GM23338 (cell line): ENCODE data around the gene PPCS. TPM values are rescaled to one million over a fixed set of nuclear protein-coding genes. Genes with fewer than 3 reads are reported as not detected.
A peak's percentile ranks its signal among the peaks of the same experiment; 100 is the strongest.

ENCODE experiments used
- ATAC-seq: fragments of 200-7000 bp; cut with Tn5 transposase; 3 replicates; pipeline ENCODE4 v1.9.1; 2020
- DNase-seq: peaks from one replicate; pipeline ENCODE4 v3.0.0-alpha.2; 2015; ENCODE audit warnings: low spot score
- H2AFZ ChIP-seq: fragments of 200-600 bp; sonication (generic); 2 replicates; pipeline ENCODE4 v1.8.0; 2016; ENCODE audit warnings: antibody characterized with exemption, mild to moderate bottlenecking, moderate library complexity
- H3F3A ChIP-seq: fragments of 200-600 bp; sonication (generic); replicated peaks from 2 replicates; pipeline ENCODE4 v1.8.0; 2017; ENCODE audit warnings: antibody characterized with exemption, mixed run types, low read depth
- H3K27ac ChIP-seq: fragments of 200-600 bp; sonication (generic); 2 replicates; pipeline ENCODE4 v1.6.1; 2016; ENCODE audit warnings: low read depth
- H3K27me3 ChIP-seq: fragments of 200-600 bp; sonication (generic); 2 replicates; pipeline ENCODE4 v1.8.0; 2016; ENCODE audit warnings: mild to moderate bottlenecking, mixed run types, moderate library complexity; ENCODE audit not compliant: insufficient read depth
- H3K36me3 ChIP-seq: fragments of 200-600 bp; sonication (generic); 2 replicates; pipeline ENCODE4 v1.8.0; 2016; ENCODE audit warnings: mild to moderate bottlenecking; ENCODE audit not compliant: insufficient read depth
- H3K4me1 ChIP-seq: fragments of 200-600 bp; sonication (generic); 2 replicates; pipeline ENCODE4 v1.8.0; 2016; ENCODE audit warnings: mild to moderate bottlenecking, moderate library complexity; ENCODE audit not compliant: insufficient read depth
- H3K4me2 ChIP-seq: fragments of 200-600 bp; sonication (generic); 2 replicates; pipeline ENCODE4 v1.7.1; 2017; ENCODE audit warnings: mixed run types
- H3K4me3 ChIP-seq: fragments of 200-600 bp; sonication (generic); 2 replicates; pipeline ENCODE4 v1.6.1; 2016; ENCODE audit warnings: mixed run types
- H3K79me2 ChIP-seq: fragments of 200-600 bp; sonication (generic); replicated peaks from 2 replicates; pipeline ENCODE4 v1.8.0; 2017; ENCODE audit warnings: mild to moderate bottlenecking; ENCODE audit not compliant: insufficient read depth
- H3K9me2 ChIP-seq: fragments of 200-600 bp; sonication (generic); 2 replicates; pipeline ENCODE4 v1.8.0; 2017; ENCODE audit not compliant: insufficient read depth
- H4K20me1 ChIP-seq: fragments of 200-600 bp; sonication (generic); replicated peaks from 2 replicates; pipeline ENCODE4 v1.8.0; 2017; ENCODE audit warnings: mild to moderate bottlenecking; ENCODE audit not compliant: insufficient read depth
- H3K27ac Mint-ChIP-seq: 2 replicates; pipeline ENCODE4 v1.8.0; 2020; ENCODE audit warnings: inconsistent platforms, mild to moderate bottlenecking, moderate library complexity, mixed read lengths
- H3K27me3 Mint-ChIP-seq: 3 replicates; pipeline ENCODE4 v1.8.0; 2022; ENCODE audit warnings: low read depth, mild to moderate bottlenecking, moderate library complexity, mixed read lengths, inconsistent platforms; ENCODE audit not compliant: insufficient read depth, poor library complexity
- H3K36me3 Mint-ChIP-seq: 3 replicates; pipeline ENCODE4 v1.8.0; 2021; ENCODE audit warnings: low read depth, mild to moderate bottlenecking, inconsistent platforms, moderate library complexity, mixed read lengths
- H3K4me1 Mint-ChIP-seq: 3 replicates; pipeline ENCODE4 v1.8.0; 2020; ENCODE audit warnings: mild to moderate bottlenecking, inconsistent platforms, mixed read lengths
- H3K4me3 Mint-ChIP-seq: 3 replicates; pipeline ENCODE4 v1.8.0; 2021; ENCODE audit warnings: moderate library complexity, mild to moderate bottlenecking, inconsistent platforms, mixed read lengths
- H3K9me3 Mint-ChIP-seq: 3 replicates; pipeline ENCODE4 v1.8.0; 2020; ENCODE audit warnings: moderate library complexity, mild to moderate bottlenecking, inconsistent platforms, mixed read lengths
- CREB1 ChIP-seq: fragments of 250-450 bp; sonication (Bioruptor Pico); IDR thresholded peaks from 2 replicates; pipeline ENCODE4 v1.5.0; 2020; ENCODE audit warnings: low read depth, mild to moderate bottlenecking, moderate library complexity
- CTCF ChIP-seq, 2 experiments: fragments of 200-600 bp in 1 of 2; sonication (generic) in 1 of 2; conservative IDR thresholded peaks; 2 replicates each; pipeline versions ENCODE4 v1.5.1 to v1.6.1; 2016 to 2017; ENCODE audit warnings: antibody characterized with exemption in 2 of 2, low read depth in 2 of 2, mild to moderate bottlenecking in 2 of 2, moderate library complexity in 1 of 2
- ETS1 ChIP-seq: IDR thresholded peaks from 2 replicates; pipeline ENCODE4 v1.6.1; 2016; ENCODE audit warnings: antibody characterized with exemption
- EZH2 ChIP-seq: fragments of 200-600 bp; sonication (generic); IDR thresholded peaks from one replicate; pipeline ENCODE4 v1.8.0; 2017; ENCODE audit warnings: antibody characterized with exemption, mild to moderate bottlenecking, low read depth; ENCODE audit not compliant: unreplicated experiment
- EZH2phosphoT487 ChIP-seq: fragments of 200-600 bp; sonication (generic); IDR thresholded peaks from one replicate; pipeline ENCODE4 v1.8.1; 2018; ENCODE audit warnings: antibody characterized with exemption; ENCODE audit not compliant: unreplicated experiment
- JUNB ChIP-seq: IDR thresholded peaks from one replicate; pipeline ENCODE4 v1.6.1; 2016; ENCODE audit warnings: antibody characterized with exemption; ENCODE audit not compliant: unreplicated experiment
- NANOG ChIP-seq: IDR thresholded peaks from 2 replicates; pipeline ENCODE4 v1.6.1; 2016; ENCODE audit warnings: antibody characterized with exemption, borderline replicate concordance
- POLR2AphosphoS5 ChIP-seq: IDR thresholded peaks from 2 replicates; pipeline ENCODE4 v1.6.1; 2016; ENCODE audit warnings: antibody characterized with exemption, low read depth
- REST ChIP-seq: IDR thresholded peaks from one replicate; pipeline ENCODE4 v1.6.1; 2018; ENCODE audit warnings: antibody characterized with exemption; ENCODE audit not compliant: unreplicated experiment
- STAT1 ChIP-seq: IDR thresholded peaks from one replicate; pipeline ENCODE4 v1.6.1; 2016; ENCODE audit warnings: antibody characterized with exemption; ENCODE audit not compliant: unreplicated experiment
- ZNF114 ChIP-seq: fragments of 250-450 bp; sonication (Bioruptor Pico); IDR thresholded peaks from 2 replicates; pipeline ENCODE4 v1.5.0; 2020; ENCODE audit warnings: mild to moderate bottlenecking, moderate library complexity
- ZNF331 ChIP-seq: fragments of 250-450 bp; sonication (Bioruptor Pico); IDR thresholded peaks from 2 replicates; pipeline ENCODE4 v1.5.0; 2020; ENCODE audit warnings: low read depth, mild to moderate bottlenecking, moderate library complexity
- ZNF462 ChIP-seq: fragments of 250-450 bp; sonication (Bioruptor Pico); IDR thresholded peaks from 2 replicates; pipeline ENCODE4 v1.5.0; 2020; ENCODE audit warnings: mild to moderate bottlenecking, moderate library complexity
- polyA plus RNA-seq: library from polyadenylated mRNA; unstranded; fragments of >200 nt; fragmentation: Nextera tagmentation; extraction: Ambion mirVana; gene quantifications from 2 replicates; pipeline ENCODE4 v1.2.1, GENCODE V29; 2016
- total RNA-seq: library from RNA; depleted of rRNA; stranded (reverse); fragments of >200 nt; shearing (Covaris generic); gene quantifications from 2 replicates; pipeline ENCODE4 v1.2.3, GENCODE V29; 2014

PPCS gene
- total and polyA plus RNA-seq, 2 experiments from 2014 or later: 35.6 to 47.6 TPM

- Mint-ChIP-seq H3K27me3 (peaks cover 8% of the 10 kb centered on the region), H3K4me3 (no peak overlapping the region), H3K4me1 (no peaks in the 10 kb centered on the region), H3K9me3 (peaks cover 92% of the 10 kb centered on the region), H3K36me3 (peaks cover 42% of the 10 kb centered on the region), H3K27ac (no peak overlapping the region)
- Histone ChIP-seq H3K4me2 (no peak overlapping the region), H3K27ac (no peak overlapping the region), H3F3A (no peaks in the 10 kb centered on the region), H3K4me3 (no peak overlapping the region), H3K79me2 (no peaks in the 10 kb centered on the region), H3K36me3 (peaks cover 32% of the 10 kb centered on the region), H2AFZ (no peak overlapping the region), H4K20me1 (no peaks in the 10 kb centered on the region), H3K27me3 (no peaks in the 10 kb centered on the region), H3K4me1 (no peaks in the 10 kb centered on the region), H3K9me2 (no peaks in the 10 kb centered on the region)
- TF ChIP-seq ZNF331 (CRISPR knock-in tag) (no peak), ZNF114 (CRISPR knock-in tag) (no peak), EZH2phosphoT487 (no peak), JUNB (no peak), NANOG (no peak), EZH2 (no peak), ZNF462 (CRISPR knock-in tag) (no peak), ETS1 (no peak), CREB1 (CRISPR knock-in tag) (no peak), CTCF (conservative IDR thresholded peaks at IDR 0.05; ENCODE audit: low read depth in 2 of 2) (no peak), POLR2AphosphoS5 (no peak), STAT1 (no peak), REST (no peak)
- ATAC-seq (no peak), DNase-seq (peak; percentile 37)
Observed at GRCh38 chr1:42504535-42505128, 48.3 kb downstream of the PPCS start.
